OCI-LY3 (cell line): ENCODE results near the gene C16orf89.

Experiments
- H2AFZ ChIP-seq: fragments of 200-600, 300-600 bp; shearing (Covaris generic); 2 replicates; pipeline ENCODE4 v1.6.0; 2014; ENCODE audit warnings: antibody characterized with exemption, low read depth, low read length
- H3K27ac ChIP-seq: fragments of 200-600, 300-600 bp; sonication (generic); 2 replicates; pipeline ENCODE4 v1.5.1; 2014; ENCODE audit warnings: mild to moderate bottlenecking, low read length, moderate library complexity, mixed read lengths
- H3K27me3 ChIP-seq: fragments of 200-600, 300-600 bp; sonication (generic); 2 replicates; pipeline ENCODE4 v1.6.1; 2014; ENCODE audit warnings: low read depth, low read length, mixed read lengths
- H3K36me3 ChIP-seq: fragments of 200-600, 300-600 bp; sonication (generic); replicated peaks from 2 replicates; pipeline ENCODE3; 2014; ENCODE audit warnings: low read depth, low read length, mixed read lengths
- H3K4me1 ChIP-seq: fragments of 300-600, 200-600 bp; sonication (generic); 2 replicates; pipeline ENCODE4 v1.6.1; 2014; ENCODE audit warnings: low read length, mixed read lengths
- H3K4me2 ChIP-seq: fragments of 200-600, 300-600 bp; sonication (generic); 2 replicates; pipeline ENCODE4 v1.6.1; 2014; ENCODE audit warnings: low read length, mixed read lengths
- H3K4me3 ChIP-seq: fragments of 300-600, 200-600 bp; sonication (generic); 2 replicates; pipeline ENCODE4 v1.5.1; 2014; ENCODE audit warnings: antibody characterized with exemption, mild to moderate bottlenecking, low read length, moderate library complexity
- H3K79me2 ChIP-seq: fragments of 300-600, 200-600 bp; shearing (Covaris generic); 2 replicates; pipeline ENCODE4 v1.6.1; 2014; ENCODE audit warnings: mild to moderate bottlenecking, low read length, mixed read lengths
- H3K9ac ChIP-seq: fragments of 300-600, 200-600 bp; shearing (Covaris generic); 2 replicates; pipeline ENCODE4 v1.6.0; 2014; ENCODE audit warnings: mild to moderate bottlenecking, low read length, moderate library complexity
- H3K9me3 ChIP-seq: fragments of 200-600, 300-600 bp; shearing (Covaris generic); 2 replicates; pipeline ENCODE4 v1.6.1; 2014; ENCODE audit warnings: low read length, mixed read lengths; ENCODE audit not compliant: insufficient read depth
- H4K20me1 ChIP-seq: fragments of 200-600, 300-600 bp; sonication (generic); 2 replicates; pipeline ENCODE4 v1.6.1; 2016; ENCODE audit warnings: low read length, mixed read lengths; ENCODE audit not compliant: insufficient read depth
- EZH2phosphoT487 ChIP-seq: fragments of 200-600 bp; shearing (Covaris generic); IDR thresholded peaks from 2 replicates; pipeline ENCODE4 v1.6.1; 2018; ENCODE audit warnings: antibody characterized with exemption, mixed run types, low read depth
- TF ChIP-seq, protein P1 (sequence below): fragments of 200-600, 300-600 bp; sonication (generic); IDR thresholded peaks from 2 replicates; pipeline ENCODE4 v1.5.1; 2014; ENCODE audit warnings: antibody characterized with exemption, low read length, low read depth

The C16orf89 gene

GRCh38 chr16:5065326-5065725, 430 bp downstream of the C16orf89 start:
- Histone ChIP-seq H3K9ac (no peak overlapping the region), H3K27ac (no peak overlapping the region), H3K4me3 (no peak overlapping the region), H3K4me1 (peaks cover 9% of the 10 kb centered on the region), H3K4me2 (no peak overlapping the region), H3K27me3 (peaks cover 24% of the 10 kb centered on the region), H3K79me2 (no peaks in the 10 kb centered on the region), H3K9me3 (no peaks in the 10 kb centered on the region), H2AFZ (no peak overlapping the region), H3K36me3 (no peaks in the 10 kb centered on the region), H4K20me1 (no peaks in the 10 kb centered on the region)
- TF ChIP-seq EZH2phosphoT487, result no peak
- TF ChIP-seq, protein P1, sequence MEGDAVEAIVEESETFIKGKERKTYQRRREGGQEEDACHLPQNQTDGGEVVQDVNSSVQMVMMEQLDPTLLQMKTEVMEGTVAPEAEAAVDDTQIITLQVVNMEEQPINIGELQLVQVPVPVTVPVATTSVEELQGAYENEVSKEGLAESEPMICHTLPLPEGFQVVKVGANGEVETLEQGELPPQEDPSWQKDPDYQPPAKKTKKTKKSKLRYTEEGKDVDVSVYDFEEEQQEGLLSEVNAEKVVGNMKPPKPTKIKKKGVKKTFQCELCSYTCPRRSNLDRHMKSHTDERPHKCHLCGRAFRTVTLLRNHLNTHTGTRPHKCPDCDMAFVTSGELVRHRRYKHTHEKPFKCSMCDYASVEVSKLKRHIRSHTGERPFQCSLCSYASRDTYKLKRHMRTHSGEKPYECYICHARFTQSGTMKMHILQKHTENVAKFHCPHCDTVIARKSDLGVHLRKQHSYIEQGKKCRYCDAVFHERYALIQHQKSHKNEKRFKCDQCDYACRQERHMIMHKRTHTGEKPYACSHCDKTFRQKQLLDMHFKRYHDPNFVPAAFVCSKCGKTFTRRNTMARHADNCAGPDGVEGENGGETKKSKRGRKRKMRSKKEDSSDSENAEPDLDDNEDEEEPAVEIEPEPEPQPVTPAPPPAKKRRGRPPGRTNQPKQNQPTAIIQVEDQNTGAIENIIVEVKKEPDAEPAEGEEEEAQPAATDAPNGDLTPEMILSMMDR, result no peak

DNA sequence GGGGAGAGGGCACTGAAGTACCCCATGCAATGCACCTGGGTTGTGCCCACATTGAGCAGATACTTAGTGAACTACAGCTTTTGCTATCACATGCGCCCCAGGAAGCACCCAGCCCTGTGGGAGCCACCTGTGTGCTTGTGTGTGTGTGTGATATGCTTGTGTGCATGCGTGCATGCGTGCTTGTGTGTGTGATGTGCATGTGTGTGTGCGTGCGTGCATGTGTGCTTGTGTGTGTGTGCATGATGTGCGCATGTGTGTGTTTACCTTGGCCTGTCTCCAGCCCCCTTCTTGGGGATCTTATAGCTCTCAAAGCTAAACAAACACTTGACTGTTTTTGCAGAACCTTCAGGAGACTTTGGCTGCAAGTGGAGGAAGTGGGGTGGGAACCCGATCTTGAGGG, 841 bp downstream of the C16orf89 start:
- H3K36me3 ChIP-seq, result no peaks in the 10 kb centered on the region
- no peak overlapping the region for H3K4me3 ChIP-seq
- H3K4me2 ChIP-seq, result no peak overlapping the region
- no peaks in the 10 kb centered on the region for H3K79me2 ChIP-seq
- TF ChIP-seq, protein P1, result no peak
- TF ChIP-seq EZH2phosphoT487, result no peak
- no peak overlapping the region for H3K9ac ChIP-seq
- no peak overlapping the region for H3K27ac ChIP-seq
- H2AFZ ChIP-seq, result no peak overlapping the region
- H3K9me3 ChIP-seq, result no peaks in the 10 kb centered on the region
- H3K27me3 ChIP-seq, result peaks cover 24% of the 10 kb centered on the region
- H4K20me1 ChIP-seq, result no peaks in the 10 kb centered on the region
- peaks cover 9% of the 10 kb centered on the region for H3K4me1 ChIP-seq

- no peak overlapping the region for H2AFZ ChIP-seq
- no peak overlapping the region for H3K9ac ChIP-seq
- H3K4me2 ChIP-seq, result no peak overlapping the region
These were observed 2.7 kb downstream of the C16orf89 start for GRCh38 chr16:5062790-5063765.

DNA sequence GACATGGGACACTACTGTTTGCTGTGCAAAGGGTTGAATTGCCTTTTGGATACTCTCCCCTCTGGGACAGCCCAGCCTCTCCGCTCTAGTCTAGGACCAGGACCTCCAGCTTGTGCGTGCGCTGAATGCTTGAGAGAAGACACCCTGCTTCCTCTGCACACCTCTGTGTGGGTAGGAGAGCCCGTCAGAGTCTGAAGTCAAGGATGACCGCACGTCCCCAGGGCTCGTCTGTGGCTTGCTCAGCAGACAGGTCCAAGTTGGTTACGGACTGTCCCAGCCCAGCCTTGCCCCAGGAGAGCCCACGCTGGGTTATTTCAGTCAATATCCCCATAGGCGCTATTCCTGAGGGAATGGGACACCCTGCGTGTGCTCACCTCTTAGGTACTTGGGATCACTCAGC, 3.7 kb downstream of the C16orf89 start:
- no peak for TF ChIP-seq EZH2phosphoT487
- TF ChIP-seq, protein P1, result no peak
- Histone ChIP-seq H3K9ac (no peak overlapping the region), H3K4me3 (no peak overlapping the region), H2AFZ (no peak overlapping the region), H3K27me3 (peaks cover 16% of the 10 kb centered on the region), H3K4me1 (0 out of 2 replicates have a peak, but pooled peaks cover under 1% of the 10 kb centered on the region), H4K20me1 (no peaks in the 10 kb centered on the region), H3K79me2 (no peaks in the 10 kb centered on the region), H3K36me3 (no peaks in the 10 kb centered on the region), H3K9me3 (no peaks in the 10 kb centered on the region), H3K4me2 (no peak overlapping the region), H3K27ac (no peak overlapping the region)

More at GRCh38 chr16:5062790-5063765, 2.7 kb downstream of the C16orf89 start:
- Histone ChIP-seq H3K4me3 (no peak overlapping the region), H3K27ac (no peak overlapping the region), H4K20me1 (no peaks in the 10 kb centered on the region), H3K9me3 (no peaks in the 10 kb centered on the region), H3K79me2 (no peaks in the 10 kb centered on the region), H3K4me1 (peaks cover 9% of the 10 kb centered on the region), H3K27me3 (peaks cover 24% of the 10 kb centered on the region), H3K36me3 (no peaks in the 10 kb centered on the region)
- TF ChIP-seq, protein P1, result no peak; the same call in 1 of the 2 replicates
- TF ChIP-seq EZH2phosphoT487, result no peak
